LNCAP (cell line): ENCODE results near the gene TMEM229B.

Source experiments
- TF ChIP-seq, protein P1 (sequence below): fragments of 450-650 bp; IDR thresholded peaks from 2 replicates; pipeline ENCODE4 v1.5.1; 2017; ENCODE audit warnings: mild to moderate bottlenecking

The TMEM229B gene

GRCh38 chr14:67483579-67484285 lies 4.8 kb downstream of the TMEM229B start:
- TF ChIP-seq, protein P1, sequence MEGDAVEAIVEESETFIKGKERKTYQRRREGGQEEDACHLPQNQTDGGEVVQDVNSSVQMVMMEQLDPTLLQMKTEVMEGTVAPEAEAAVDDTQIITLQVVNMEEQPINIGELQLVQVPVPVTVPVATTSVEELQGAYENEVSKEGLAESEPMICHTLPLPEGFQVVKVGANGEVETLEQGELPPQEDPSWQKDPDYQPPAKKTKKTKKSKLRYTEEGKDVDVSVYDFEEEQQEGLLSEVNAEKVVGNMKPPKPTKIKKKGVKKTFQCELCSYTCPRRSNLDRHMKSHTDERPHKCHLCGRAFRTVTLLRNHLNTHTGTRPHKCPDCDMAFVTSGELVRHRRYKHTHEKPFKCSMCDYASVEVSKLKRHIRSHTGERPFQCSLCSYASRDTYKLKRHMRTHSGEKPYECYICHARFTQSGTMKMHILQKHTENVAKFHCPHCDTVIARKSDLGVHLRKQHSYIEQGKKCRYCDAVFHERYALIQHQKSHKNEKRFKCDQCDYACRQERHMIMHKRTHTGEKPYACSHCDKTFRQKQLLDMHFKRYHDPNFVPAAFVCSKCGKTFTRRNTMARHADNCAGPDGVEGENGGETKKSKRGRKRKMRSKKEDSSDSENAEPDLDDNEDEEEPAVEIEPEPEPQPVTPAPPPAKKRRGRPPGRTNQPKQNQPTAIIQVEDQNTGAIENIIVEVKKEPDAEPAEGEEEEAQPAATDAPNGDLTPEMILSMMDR, result no peak

DNA sequence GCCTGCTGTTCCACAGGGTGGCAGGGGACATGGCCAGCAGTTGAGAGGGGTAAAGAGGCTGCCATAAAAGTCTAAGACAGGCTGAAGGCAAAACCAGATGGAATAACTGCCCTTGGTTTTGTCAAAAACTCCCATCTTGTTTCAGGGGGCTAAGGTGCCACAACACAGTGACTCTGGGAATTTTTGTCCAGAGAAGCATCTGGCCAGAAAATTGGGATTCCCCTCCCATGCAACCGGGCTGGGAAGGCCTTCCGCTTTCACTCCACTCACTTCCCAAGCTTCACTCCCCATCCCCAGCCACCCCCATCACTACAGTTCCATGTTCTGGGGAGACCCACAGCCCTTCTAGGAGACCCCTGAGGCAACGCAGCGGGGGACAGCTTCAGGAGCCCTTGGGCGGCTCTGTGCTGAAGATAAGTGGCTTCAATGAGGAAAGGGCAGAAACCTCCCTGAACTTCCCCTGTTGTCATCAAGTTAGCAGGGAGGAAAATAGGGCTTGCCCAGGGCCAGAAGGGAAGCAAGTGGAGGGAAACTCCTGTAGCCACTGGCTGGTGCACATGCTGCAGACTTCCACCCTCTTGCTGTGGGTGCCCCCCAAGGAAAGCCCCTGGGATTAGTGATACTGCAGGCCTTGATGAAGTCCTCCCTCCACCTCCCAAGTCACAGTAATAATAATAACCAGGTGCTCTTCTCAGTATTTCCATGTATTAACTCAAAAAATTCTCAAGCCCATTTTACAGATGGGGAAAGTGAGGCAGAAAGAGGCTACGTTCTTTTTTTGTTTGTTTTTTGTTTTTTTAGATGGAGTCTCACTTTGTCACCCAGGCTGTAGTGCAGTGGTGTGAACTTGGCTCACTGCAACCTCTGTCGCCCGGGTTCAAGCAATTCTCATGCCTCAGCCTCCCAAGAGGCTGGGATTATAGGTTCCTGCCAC lies 6.0 kb downstream of the TMEM229B start:
- TF ChIP-seq, protein P1, result no peak

GRCh38 chr14:67480011-67480410 lies 8.5 kb downstream of the TMEM229B start:
- TF ChIP-seq, protein P1, result no peak

- TF ChIP-seq, protein P1, result no peak
Measured at GRCh38 chr14:67478800-67479084, 9.8 kb downstream of the TMEM229B start.

GRCh38 chr14:67477926-67478799 lies 10.4 kb downstream of the TMEM229B start:
- TF ChIP-seq, protein P1, result no peak

DNA sequence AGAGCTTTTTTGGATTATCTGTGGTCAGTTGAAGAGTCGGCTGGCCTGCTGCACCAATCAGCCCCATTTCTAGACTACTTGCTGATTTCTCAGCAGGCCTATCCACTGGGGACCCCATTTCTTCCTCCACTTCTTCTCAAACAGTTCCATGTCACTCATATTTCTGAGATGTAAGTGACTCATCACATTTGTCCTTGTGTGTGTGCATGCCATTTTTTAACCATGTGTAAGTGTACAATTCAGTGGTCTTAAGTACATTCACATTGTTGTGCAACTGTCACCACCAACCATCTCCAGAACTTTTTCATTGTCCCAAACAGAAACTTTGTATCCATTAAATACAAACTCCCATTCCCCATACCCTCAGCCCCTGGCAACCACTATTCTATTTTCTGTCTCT lies 14.2 kb downstream of the TMEM229B start:
- TF ChIP-seq, protein P1, result no peak
